ENCODE measurements around the gene FRMD4A. TPM values are rescaled to one million over a fixed set of nuclear protein-coding genes. Genes with fewer than 3 reads are reported as not detected.

Gene FRMD4A
- total RNA-seq, 6 donors from 2014 or later = 22.3 to 114 (median 52.3) TPM

GRCh38 chr10:14129770-14130169 is 201.0 kb downstream of the FRMD4A start:
- DNase-seq = no peak

GRCh38 chr10:14128519-14128918 is 202.2 kb downstream of the FRMD4A start:
- Histone ChIP-seq H3K36me3 (no peaks in the 10 kb centered on the region), H3K9me3 (no peaks in the 10 kb centered on the region), H3K27ac (no peak overlapping the region), H3K4me3 (no peak overlapping the region), H3K27me3 (no peaks in the 10 kb centered on the region), H3K4me1 (no peaks in the 10 kb centered on the region)
- 79 to 95% methylated on average over 8 of the region's 8 CpGs for WGBS, 2 donors
- DNase-seq = no peak
- no peak for TF ChIP-seq EP300 (IDR thresholded peaks at IDR 0.05)
- no peak for ATAC-seq (ENCODE audit: low FRiP score in 2 of 2)

More at GRCh38 chr10:14129770-14130169, 201.0 kb downstream of the FRMD4A start:
- TF ChIP-seq POLR2AphosphoS5 (IDR thresholded peaks at IDR 0.05) = no peak
- no peak for TF ChIP-seq POLR2A (IDR thresholded peaks at IDR 0.05)
- TF ChIP-seq CTCF (IDR thresholded peaks at IDR 0.05) = no peak
- no peak overlapping the region for H3K27ac ChIP-seq
- WGBS, 2 donors = 96 to 98% methylated on average over 4 of the region's 4 CpGs
- no peaks in the 10 kb centered on the region for H3K9me3 ChIP-seq
- no peaks in the 10 kb centered on the region for H3K36me3 ChIP-seq
- H3K27me3 ChIP-seq = no peaks in the 10 kb centered on the region
- no peak for ATAC-seq (ENCODE audit: low FRiP score in 2 of 2)
- no peak overlapping the region for H3K4me3 ChIP-seq
- no peaks in the 10 kb centered on the region for H3K4me1 ChIP-seq

GRCh38 chr10:14126697-14127440 is 203.9 kb downstream of the FRMD4A start:
- no peak for ATAC-seq (ENCODE audit: low FRiP score in 2 of 2)
- Histone ChIP-seq H3K9me3 (no peaks in the 10 kb centered on the region), H3K27ac (no peak overlapping the region), H3K4me3 (no peak overlapping the region), H3K4me1 (no peaks in the 10 kb centered on the region), H3K27me3 (no peaks in the 10 kb centered on the region), H3K36me3 (no peaks in the 10 kb centered on the region)
- 69 to 75% methylated on average over 6 of the region's 6 CpGs for WGBS, 2 donors
- TF ChIP-seq EP300 (IDR thresholded peaks at IDR 0.05) (no peak), POLR2AphosphoS5 (IDR thresholded peaks at IDR 0.05) (no peak), CTCF (IDR thresholded peaks at IDR 0.05) (no peak), POLR2A (IDR thresholded peaks at IDR 0.05) (no peak)
- no peak for DNase-seq

GRCh38 chr10:14125564-14125963 is 205.2 kb downstream of the FRMD4A start:
- DNase-seq (no peak), ATAC-seq (ENCODE audit: low FRiP score in 2 of 2) (no peak)
- no peaks in the 10 kb centered on the region for H3K9me3 ChIP-seq
- H3K27me3 ChIP-seq = no peaks in the 10 kb centered on the region
- H3K4me3 ChIP-seq = no peak overlapping the region
- WGBS, 2 donors = 83 to 92% methylated on average over 6 of the region's 6 CpGs
- H3K36me3 ChIP-seq = no peaks in the 10 kb centered on the region
- H3K27ac ChIP-seq = no peak overlapping the region
- TF ChIP-seq CTCF (IDR thresholded peaks at IDR 0.05) = no peak
- TF ChIP-seq POLR2A (IDR thresholded peaks at IDR 0.05) = no peak
- TF ChIP-seq EP300 (IDR thresholded peaks at IDR 0.05) = no peak
- no peak for TF ChIP-seq POLR2AphosphoS5 (IDR thresholded peaks at IDR 0.05)
- H3K4me1 ChIP-seq = no peaks in the 10 kb centered on the region

GRCh38 chr10:14124941-14125340 is 205.8 kb downstream of the FRMD4A start:
- no peak for TF ChIP-seq POLR2AphosphoS5 (IDR thresholded peaks at IDR 0.05)
- no peak for TF ChIP-seq EP300 (IDR thresholded peaks at IDR 0.05)
- TF ChIP-seq CTCF (IDR thresholded peaks at IDR 0.05) = no peak
- no peak for TF ChIP-seq POLR2A (IDR thresholded peaks at IDR 0.05)
- no peak for ATAC-seq (ENCODE audit: low FRiP score in 2 of 2)
- no peaks in the 10 kb centered on the region for H3K36me3 ChIP-seq
- no peaks in the 10 kb centered on the region for H3K27me3 ChIP-seq
- WGBS, 2 donors = 78 to 83% methylated on average over 7 of the region's 7 CpGs
- no peaks in the 10 kb centered on the region for H3K4me1 ChIP-seq
- DNase-seq = no peak
- no peaks in the 10 kb centered on the region for H3K9me3 ChIP-seq
- H3K4me3 ChIP-seq = no peak overlapping the region
- H3K27ac ChIP-seq = no peak overlapping the region

All from upper lobe of left lung (tissue), 6 donors.